ENCODE data around the gene NXPE3. TPM values are rescaled to one million over a fixed set of nuclear protein-coding genes. Genes with fewer than 3 reads are reported as not detected.
"Not testable (repeated sequence)": the region's sequence is repeated elsewhere in the genome, so short reads cannot be mapped to it uniquely, and the experiment has no call there.

The NXPE3 gene
- 9.3 TPM for total RNA-seq
- 12.3 TPM for polyA plus RNA-seq

DNA sequence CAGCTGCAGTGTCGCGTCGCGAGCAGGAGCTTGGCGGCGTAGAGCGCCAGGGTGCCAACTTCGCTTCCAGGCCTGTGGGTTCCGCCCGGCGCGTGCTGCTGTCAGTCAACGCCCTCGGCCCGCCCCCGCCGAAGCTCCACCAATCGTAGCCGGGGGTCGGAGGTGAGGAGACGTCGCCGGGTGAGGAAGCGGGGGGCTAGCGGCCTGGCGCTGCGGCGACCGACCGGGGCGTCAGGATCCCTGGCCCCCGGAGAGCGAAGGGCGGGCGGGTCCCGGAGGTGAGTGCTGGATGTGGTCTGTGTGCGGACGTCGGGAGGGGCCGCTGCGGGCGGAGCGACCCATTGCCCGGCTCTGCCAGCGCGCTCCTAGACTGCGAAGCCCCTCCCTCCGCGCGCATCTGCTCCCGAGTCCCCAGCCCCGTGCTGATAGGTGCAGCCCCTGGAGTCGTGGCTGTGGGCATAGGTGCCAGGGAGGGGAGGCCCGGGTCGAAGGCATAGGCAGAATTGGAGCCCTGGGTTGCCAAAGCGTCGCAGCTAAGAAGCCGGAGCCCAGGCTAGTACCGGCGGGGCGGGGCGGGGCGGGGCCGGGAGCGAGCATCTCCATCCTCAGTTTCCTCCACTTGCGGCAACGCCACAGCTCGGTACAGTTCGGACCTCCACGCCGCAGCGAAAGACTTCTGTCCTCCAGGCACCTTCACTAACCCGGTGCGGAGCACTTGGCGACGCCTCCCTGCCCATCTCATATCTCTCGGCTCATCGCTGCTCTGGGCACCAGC lies at the start of gene NXPE3:
Gene NXPE3 (plus strand): TSS at position 165 of the 775 bp plus-strand sequence. CDS start 6,386 bp downstream, outside the sequence.
- peak within 1 kb of the TSS; percentile 83 for H3K4me3 ChIP-seq (ENCODE audit: low read depth, low read length)
- under 1% methylated on average over 78 of the region's 78 CpGs for WGBS
- H3K27ac ChIP-seq (ENCODE audit: low read depth): peak within 1 kb of the TSS; percentile 83
- no peak for DNase-seq (ENCODE audit: extremely low spot score)
- peaks cover 4% of the 10 kb centered on the region for H3K36me3 ChIP-seq (ENCODE audit: insufficient read depth)
- no peaks in the 10 kb centered on the region for H3K4me1 ChIP-seq (ENCODE audit: insufficient read depth)

DNA sequence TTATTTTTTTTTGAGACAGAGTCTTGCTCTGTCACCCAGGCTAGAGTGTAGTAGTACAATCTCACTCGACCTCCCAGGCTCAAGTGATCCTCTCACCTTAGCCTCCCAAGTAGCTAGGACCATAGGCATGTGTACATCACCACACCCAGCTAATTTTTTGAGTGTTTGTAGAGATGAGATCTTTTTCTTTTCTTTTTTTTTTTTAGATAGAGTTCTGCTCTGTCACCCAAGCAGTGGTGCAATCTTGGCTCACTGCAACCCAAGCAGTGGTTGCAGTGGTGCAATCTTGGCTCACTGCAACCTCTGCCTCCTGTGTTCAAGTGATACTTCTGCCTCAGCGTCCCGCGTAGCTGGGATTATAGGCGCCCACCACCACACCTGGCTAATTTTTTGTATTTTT lies 49.4 kb upstream of the NXPE3 start:
- Histone ChIP-seq H3K4me3 (ENCODE audit: low read depth, low read length) (no peak overlapping the region), H3K4me1 (ENCODE audit: insufficient read depth) (no peaks in the 10 kb centered on the region), H3K36me3 (ENCODE audit: insufficient read depth) (peaks cover 8% of the 10 kb centered on the region), H3K27ac (ENCODE audit: low read depth) (no peak overlapping the region)
- 98% methylated on average over 5 of the region's 5 CpGs for WGBS
- no peak for DNase-seq (ENCODE audit: extremely low spot score)

DNA sequence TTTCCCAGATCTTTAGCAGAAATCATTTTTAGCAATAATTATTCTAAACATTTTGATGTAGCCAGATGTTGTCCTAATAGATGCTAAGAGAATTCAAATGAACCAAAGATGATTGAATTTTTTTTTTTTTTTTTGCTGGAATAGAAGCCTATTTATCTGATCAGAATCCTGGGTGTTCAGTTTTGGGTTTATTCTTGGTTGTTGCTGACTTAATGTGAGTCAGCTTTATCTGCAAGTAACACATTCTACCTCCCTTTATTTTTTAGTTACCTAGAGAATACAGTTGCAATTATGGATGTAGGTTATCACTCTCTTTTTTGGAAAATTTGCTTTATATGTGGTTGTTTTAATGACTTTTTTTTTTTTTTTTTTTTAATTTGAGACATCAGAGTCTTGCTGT lies 48.2 kb upstream of the NXPE3 start:
- H3K27ac ChIP-seq (ENCODE audit: low read depth): no peak overlapping the region
- no peak for DNase-seq (ENCODE audit: extremely low spot score)
- H3K4me1 ChIP-seq (ENCODE audit: insufficient read depth): no peaks in the 10 kb centered on the region
- H3K4me3 ChIP-seq (ENCODE audit: low read depth, low read length): no peak overlapping the region
- peaks cover 8% of the 10 kb centered on the region for H3K36me3 ChIP-seq (ENCODE audit: insufficient read depth)

DNA sequence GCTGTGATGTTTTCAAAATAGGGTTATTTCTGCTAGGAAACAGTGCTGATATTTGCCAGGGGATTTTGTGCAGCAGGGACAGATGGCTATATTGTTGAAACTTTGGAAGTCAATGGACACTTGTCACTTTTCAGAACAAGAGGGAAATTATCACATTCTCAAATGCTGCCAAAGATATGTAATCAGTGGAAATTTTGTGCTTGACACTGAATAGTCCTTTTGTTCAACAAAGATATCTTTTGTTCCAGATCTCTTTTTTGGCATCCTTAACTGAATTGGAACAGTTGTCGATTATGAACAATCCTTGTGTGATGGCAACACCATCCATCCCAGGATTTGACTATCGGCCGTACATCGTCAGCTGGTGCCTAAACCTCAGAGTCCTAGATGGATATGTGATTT lies 46.8 kb upstream of the NXPE3 start:
- peaks cover 8% of the 10 kb centered on the region for H3K36me3 ChIP-seq (ENCODE audit: insufficient read depth)
- 96% methylated on average over 4 of the region's 4 CpGs for WGBS
- H3K4me1 ChIP-seq (ENCODE audit: insufficient read depth): no peaks in the 10 kb centered on the region
- H3K4me3 ChIP-seq (ENCODE audit: low read depth, low read length): no peak overlapping the region
- DNase-seq (ENCODE audit: extremely low spot score): no peak
- no peak overlapping the region for H3K27ac ChIP-seq (ENCODE audit: low read depth)

DNA sequence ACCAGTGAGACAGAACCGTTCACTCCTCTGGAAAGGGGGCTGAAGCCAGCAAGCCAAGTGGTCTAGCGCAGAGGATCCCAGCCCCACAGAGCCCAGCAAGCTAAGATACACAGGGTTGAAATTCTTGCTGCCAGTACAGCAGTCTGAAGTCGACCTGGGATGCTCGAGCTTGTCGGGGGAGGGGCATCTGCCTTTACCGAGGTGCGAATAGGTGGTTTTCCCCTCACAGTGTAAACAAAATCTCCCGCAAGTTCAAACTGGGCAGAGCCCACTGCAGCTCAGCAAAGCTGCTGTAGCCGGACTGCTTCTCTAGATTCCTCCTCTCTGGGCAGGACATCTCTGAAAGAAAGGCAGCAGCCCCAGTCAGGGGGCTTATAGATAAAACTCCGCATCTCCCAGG lies 43.2 kb upstream of the NXPE3 start:
- DNase-seq (ENCODE audit: extremely low spot score): no peak
- Histone ChIP-seq H3K36me3 (ENCODE audit: insufficient read depth) (peaks cover 2% of the 10 kb centered on the region), H3K4me3 (ENCODE audit: low read depth, low read length) (no peak overlapping the region), H3K4me1 (ENCODE audit: insufficient read depth) (no peaks in the 10 kb centered on the region), H3K27ac (ENCODE audit: low read depth) (no peak overlapping the region)
- WGBS: 98% methylated on average over 10 of the region's 10 CpGs

DNA sequence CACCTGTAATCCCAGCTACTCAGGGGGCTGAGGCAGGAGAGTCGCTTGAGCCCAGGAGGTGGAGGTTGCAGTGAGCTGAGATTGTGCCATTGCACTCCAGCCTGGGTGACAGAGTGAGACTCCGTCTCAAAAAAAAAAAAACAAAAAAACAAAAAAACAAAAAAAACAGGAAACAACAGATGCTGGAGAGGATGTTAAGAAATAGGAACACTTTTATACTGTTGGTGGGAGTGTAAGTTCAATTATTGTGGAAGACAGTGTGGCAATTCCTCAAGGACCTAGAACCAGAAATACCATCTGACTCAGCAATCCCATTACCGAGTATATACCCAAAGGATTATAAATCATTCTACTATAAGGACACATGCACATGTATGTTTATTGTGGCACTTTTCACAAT lies 37.1 kb upstream of the NXPE3 start:
- not testable (repeated sequence) for H3K4me1 ChIP-seq (ENCODE audit: insufficient read depth); H3K27ac ChIP-seq (ENCODE audit: low read depth); DNase-seq (ENCODE audit: extremely low spot score); H3K36me3 ChIP-seq (ENCODE audit: insufficient read depth); H3K4me3 ChIP-seq (ENCODE audit: low read depth, low read length)
- 92% methylated on average over 3 of the region's 3 CpGs for WGBS

DNA sequence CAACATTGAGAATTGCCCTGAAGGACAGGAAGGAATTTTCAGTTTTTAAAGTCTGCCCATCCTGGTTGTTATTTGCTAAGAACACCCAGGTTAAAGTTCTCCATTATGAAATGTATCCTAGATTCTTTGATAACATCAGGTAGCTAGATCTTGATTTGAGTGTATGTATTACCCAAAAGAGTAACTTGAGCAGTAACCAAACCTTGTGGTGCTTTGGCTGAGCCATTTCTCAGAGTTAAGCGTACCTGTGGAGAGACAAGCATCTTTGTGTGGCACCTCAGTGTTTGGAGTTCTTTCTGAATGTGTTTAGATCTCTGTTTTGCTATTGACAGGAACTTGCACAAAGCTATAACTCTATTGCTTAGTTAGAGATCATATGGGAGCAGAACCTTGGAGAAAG lies 34.2 kb upstream of the NXPE3 start:
- WGBS: 46% methylated on average over 1 of the region's 1 CpG
- Histone ChIP-seq H3K4me1 (ENCODE audit: insufficient read depth) (no peaks in the 10 kb centered on the region), H3K27ac (ENCODE audit: low read depth) (no peak overlapping the region), H3K36me3 (ENCODE audit: insufficient read depth) (peaks cover 2% of the 10 kb centered on the region), H3K4me3 (ENCODE audit: low read depth, low read length) (no peak overlapping the region)
- no peak for DNase-seq (ENCODE audit: extremely low spot score)

DNA sequence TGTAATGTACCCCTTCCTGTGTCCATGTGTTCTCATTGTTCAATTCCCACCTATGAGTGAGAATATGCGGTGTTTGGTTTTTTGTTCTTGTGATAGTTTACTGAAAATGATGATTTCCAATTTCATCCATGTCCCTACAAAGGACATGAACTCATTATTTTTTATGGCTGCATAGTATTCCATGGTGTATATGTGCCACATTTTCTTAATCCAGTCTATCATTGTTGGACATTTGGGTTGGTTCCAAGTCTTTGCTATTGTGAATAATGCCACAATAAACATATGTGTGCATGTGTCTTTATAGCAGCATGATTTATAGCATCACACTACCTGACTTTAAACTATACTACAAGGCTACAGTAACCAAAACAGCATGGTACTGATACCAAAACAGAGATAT lies 33.1 kb upstream of the NXPE3 start:
- WGBS: 100% methylated on average over 1 of the region's 1 CpG
- not testable (repeated sequence) for H3K4me3 ChIP-seq (ENCODE audit: low read depth, low read length)

DNA sequence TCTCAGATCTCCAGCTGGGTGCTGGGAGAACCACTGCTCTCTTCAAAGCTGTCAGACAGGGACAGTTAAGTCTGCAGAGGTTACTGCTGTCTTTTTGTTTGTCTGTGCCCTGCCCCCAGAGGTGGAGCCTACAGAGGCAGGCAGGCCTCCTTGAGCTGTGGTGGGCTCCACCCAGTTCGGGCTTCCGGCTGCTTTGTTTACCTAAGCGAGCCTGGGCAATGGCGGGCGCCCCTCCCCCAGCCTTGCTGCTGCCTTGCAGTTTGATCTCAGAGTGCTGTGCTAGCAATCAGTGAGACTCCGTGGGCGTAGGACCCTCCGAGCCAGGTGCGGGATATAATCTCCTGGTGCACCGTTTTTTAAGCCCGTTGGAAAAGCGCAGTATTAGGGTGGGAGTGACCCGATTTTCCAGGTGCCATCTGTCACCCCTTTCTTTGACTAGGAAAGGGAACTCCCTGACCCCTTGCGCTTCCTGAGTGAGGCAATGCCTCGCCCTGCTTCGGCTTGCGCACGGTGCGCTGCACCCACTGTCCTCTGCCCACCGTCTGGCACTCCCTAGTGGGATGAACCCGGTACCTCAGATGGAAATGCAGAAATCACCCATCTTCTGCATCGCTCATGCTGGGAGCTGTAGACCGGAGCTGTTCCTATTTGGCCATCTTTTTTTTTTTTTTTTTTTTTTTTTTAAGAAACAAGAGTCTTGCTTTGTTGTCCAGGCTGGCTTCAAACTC lies 25.5 kb upstream of the NXPE3 start:
- WGBS: 94% methylated on average over 14 of the region's 23 CpGs
- H3K4me3 ChIP-seq (ENCODE audit: low read depth, low read length); H3K4me1 ChIP-seq (ENCODE audit: insufficient read depth); H3K27ac ChIP-seq (ENCODE audit: low read depth); DNase-seq (ENCODE audit: extremely low spot score): not testable (repeated sequence)
- H3K36me3 ChIP-seq (ENCODE audit: insufficient read depth): peaks cover 12% of the 10 kb centered on the region

More for the DNA sequence above, 33.1 kb upstream of the NXPE3 start:
- H3K36me3 ChIP-seq (ENCODE audit: insufficient read depth); H3K27ac ChIP-seq (ENCODE audit: low read depth); DNase-seq (ENCODE audit: extremely low spot score); H3K4me1 ChIP-seq (ENCODE audit: insufficient read depth): not testable (repeated sequence)

DNA sequence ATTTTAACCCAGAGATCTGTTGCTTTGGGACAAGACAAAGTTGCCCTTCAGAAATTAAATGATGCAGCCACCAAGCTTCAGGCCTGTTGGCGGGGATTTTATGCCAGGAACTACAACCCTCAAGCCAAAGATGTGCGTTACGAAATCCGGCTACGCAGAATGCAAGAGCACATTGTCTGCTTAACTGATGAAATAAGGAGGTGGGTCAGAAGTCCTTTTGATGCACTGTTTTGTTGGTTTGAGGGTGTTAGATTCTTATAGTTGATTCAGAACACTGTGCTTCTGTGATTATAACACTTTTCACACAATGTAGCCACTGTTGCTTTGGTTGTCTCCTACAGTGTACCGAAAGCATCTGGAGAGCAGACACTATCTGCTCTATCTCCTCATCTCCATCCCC lies 20.8 kb upstream of the NXPE3 start:
- WGBS: 94% methylated on average over 6 of the region's 6 CpGs
- no peak for DNase-seq (ENCODE audit: extremely low spot score)
- no peak overlapping the region for H3K4me3 ChIP-seq (ENCODE audit: low read depth, low read length)
- peaks cover 13% of the 10 kb centered on the region for H3K36me3 ChIP-seq (ENCODE audit: insufficient read depth)
- no peaks in the 10 kb centered on the region for H3K4me1 ChIP-seq (ENCODE audit: insufficient read depth)
- H3K27ac ChIP-seq (ENCODE audit: low read depth): no peak overlapping the region

DNA sequence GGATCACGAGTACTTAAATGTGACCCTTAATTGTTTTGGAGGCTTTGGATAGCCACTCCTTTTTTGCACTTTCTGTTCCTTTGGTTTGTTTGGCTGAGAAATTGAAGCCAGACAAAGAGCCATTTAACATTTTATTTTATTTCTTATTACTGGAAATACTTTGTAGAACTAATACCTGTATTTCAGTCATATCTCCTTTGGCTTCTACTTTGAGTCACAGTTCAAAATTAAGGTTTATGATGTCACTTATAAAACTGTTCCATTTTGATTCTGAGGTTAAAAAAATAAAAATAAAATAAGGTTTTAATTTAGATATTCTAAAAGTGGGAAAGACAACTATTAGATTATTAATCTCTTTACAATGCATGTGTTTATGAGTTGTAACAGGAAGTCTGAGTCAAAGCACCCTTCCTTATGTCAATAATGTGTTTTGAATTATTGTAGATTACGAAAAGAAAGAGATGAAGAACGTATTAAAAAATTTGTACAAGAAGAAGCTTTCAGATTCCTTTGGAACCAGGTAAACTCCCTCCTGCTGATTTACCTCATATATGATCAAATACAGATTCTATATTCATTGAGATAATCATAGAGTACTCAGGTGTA lies 16.9 kb upstream of the NXPE3 start:
- Histone ChIP-seq H3K36me3 (ENCODE audit: insufficient read depth) (peaks cover 6% of the 10 kb centered on the region), H3K4me3 (ENCODE audit: low read depth, low read length) (no peak overlapping the region), H3K4me1 (ENCODE audit: insufficient read depth) (no peaks in the 10 kb centered on the region), H3K27ac (ENCODE audit: low read depth) (no peak overlapping the region)
- no peak for DNase-seq (ENCODE audit: extremely low spot score)
- WGBS: 87% methylated on average over 3 of the region's 3 CpGs

DNA sequence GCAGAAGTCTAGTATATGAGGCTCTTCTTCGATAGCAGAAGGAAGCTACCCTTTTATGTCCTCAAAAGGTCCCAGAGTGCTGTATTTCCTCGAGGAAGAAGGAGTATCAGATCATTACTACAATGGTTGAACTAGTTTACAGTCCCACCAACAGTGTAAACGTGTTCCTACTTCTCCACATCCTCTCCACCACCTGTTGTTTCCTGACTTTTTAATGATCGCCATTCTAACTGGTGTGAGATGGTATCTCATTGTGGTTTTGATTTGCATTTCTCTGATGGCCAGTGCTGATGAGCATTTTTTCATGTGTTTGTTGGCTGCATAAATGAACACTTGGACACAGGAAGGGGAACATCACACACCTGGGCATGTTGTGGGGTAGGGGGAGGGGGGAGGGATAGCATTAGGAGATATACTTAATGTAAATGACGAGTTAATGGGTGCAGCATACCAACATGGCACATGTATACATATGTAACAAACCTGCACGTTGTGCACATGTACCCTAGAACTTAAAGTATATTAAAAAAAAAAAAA lies 1.2 kb upstream of the NXPE3 start:
- H3K36me3 ChIP-seq (ENCODE audit: insufficient read depth); H3K4me3 ChIP-seq (ENCODE audit: low read depth, low read length); H3K27ac ChIP-seq (ENCODE audit: low read depth); H3K4me1 ChIP-seq (ENCODE audit: insufficient read depth); DNase-seq (ENCODE audit: extremely low spot score): not testable (repeated sequence)
- WGBS: 88% methylated on average over 6 of the region's 6 CpGs

DNA sequence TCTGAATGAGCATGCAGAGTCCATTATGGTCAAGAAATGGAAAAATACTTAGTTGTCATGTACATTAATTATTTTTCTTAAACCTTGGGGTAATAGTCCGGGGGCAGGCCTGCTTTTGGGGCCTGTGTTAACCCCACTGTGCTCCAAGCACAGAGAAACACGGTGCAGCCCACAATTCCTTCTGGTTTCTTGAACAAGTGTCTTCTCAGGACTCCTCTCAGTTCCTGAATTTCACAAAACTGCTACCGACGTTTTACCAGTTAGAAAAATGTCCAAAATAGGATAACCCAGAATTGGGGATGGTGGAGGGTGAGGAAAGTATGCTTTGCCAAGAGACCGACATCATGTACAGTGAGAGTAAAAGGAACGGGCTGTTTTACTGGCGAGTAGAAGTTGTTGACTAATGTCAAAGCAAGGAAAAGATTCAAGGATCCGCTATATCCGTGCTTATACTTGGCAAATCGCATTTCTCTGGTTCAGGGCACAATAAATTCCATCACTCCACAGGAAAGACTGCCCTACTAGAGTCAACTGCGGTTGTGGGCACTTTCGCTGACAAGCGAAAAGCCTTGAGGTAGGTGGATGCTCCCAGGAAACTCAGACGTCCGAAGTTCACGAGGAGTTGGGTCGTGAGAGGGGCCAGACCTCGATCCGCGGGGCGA lies 495 bp upstream of the NXPE3 start:
- no peak for DNase-seq (ENCODE audit: extremely low spot score)
- Histone ChIP-seq H3K36me3 (ENCODE audit: insufficient read depth) (peaks cover 4% of the 10 kb centered on the region), H3K27ac (ENCODE audit: low read depth) (no peak overlapping the region), H3K4me1 (ENCODE audit: insufficient read depth) (no peaks in the 10 kb centered on the region), H3K4me3 (ENCODE audit: low read depth, low read length) (peak overlapping the region; percentile 83)
- WGBS: 18% methylated on average over 21 of the region's 21 CpGs
